NCI-H526 treated with DMSO at 0.1 percent for 48 hours (cell line): ENCODE measurements around the gene MBNL1.

Experiments
- DNase-seq: peaks from one replicate; lab custom pipeline; 2025; lab: John Stamatoyannopoulos, UW

Gene MBNL1

DNA sequence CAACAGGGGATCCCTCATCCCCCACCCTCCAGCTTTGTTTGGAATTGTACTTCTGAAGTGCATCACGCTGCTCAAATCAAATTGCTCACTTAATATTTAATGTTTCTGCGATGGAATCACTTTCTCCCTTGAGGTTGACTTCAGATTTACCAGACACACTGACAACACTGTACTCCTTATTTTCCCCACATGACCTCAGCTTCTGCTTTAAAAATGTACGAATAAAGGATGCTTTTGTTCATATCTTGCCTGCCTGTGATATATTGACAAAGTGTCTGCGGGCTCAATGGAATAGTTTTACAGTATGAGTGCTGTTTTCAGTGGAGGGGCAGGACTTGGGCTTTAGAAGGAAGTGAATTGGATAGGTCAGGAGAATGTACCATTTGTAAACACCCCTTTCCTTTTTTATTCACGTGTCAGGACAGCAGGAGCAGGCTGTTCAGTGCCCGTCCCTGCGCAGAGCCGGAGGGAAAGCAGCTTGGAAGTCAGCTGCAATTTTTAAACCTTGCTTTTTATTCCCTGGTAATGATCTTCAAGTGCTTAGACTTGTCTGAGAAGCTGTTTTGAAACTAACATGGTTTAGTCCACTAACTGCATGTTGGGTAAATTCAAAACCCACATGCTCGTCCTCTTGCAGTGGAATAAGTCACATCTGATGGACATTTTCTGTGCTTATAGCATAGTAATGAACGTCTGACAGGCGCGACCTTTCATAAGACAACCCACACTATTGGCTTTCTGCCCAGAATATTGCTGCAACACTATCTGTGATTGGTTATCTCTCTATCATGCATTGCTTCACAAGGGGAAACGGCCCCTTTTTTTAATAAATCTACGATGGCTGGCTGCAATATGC is 29.9 kb downstream of the MBNL1 start:
- peak; percentile 96 for DNase-seq

DNA sequence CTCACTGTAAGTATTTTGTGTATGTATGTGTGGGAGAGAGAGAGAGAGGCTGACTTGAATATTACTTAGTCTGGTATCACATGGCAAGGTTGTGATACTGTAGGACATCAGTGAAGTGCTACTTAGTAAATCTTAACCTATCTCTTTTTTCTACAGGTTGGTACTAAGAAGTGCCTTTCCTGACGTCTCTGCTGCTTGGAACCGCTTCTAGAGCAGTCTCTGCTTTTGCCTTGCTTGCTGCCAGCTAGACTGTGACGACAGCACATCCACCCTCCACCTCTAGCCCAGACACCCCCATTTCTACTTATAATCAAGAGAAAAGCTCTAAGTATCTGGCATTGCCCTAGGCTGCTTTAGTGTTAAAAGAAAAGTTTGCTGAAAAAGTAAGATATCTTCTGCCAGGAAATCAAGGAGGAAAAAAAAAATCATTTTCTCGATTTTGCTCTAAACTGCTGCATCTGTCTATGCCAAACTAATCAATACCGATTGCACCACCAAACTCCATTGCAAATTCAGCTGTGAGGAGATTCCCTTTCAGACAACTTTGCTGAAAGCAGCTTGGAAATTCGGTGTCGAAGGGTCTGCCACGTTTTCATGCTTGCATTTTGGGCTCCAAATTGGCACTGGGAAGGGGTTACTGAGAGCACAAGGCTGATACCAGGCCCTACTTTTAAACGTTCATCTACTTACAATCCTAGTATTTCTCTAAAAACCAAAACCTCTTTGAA is 30.7 kb downstream of the MBNL1 start:
- no peak for DNase-seq

DNA sequence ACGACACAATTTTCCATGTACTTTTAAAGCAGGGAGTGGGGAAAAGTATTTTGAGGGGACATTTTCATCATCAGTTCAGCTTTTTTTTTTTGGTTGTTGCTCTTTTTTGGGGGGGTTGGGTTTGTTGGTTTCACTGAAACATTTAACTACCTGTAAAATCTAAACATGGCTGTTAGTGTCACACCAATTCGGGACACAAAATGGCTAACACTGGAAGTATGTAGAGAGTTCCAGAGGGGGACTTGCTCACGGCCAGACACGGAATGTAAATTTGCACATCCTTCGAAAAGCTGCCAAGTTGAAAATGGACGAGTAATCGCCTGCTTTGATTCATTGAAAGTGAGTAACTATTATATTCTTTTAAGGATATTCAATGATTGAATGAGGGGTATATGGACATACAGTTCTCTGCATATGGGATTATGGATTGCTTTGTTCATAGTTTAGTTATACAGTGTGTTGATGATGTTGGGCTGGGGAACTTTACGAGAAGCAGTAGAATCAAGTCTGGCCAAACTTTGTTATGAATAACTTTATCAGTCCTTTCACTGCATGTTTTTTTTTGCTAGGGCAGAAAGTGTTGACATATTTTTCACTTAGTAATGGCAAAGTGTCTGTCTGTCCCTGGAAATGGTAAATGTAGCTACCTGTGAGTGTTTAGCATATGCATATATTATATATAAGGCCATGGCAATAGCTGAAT is 31.5 kb downstream of the MBNL1 start:
- DNase-seq = no peak

DNA sequence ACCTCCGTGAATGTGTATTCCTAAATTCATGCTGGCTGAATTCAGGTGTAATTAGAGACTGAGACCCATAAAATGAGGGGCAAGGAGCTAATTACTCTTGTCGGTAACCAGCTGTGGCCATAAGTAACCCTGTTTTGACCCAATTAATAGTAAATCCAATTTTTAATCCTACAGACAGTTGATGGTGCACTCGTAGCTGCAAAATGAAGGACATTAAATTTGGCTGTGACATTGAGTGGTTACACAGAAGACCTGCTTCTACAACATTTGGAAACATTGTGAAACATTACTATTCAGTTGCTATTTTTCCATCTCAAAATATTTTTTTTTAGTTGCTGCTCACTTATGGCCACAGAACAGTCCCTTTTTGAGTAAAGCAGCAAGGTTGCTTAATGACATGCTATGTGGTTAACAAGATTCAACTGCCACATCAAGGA is 33.0 kb downstream of the MBNL1 start:
- no peak for DNase-seq

DNA sequence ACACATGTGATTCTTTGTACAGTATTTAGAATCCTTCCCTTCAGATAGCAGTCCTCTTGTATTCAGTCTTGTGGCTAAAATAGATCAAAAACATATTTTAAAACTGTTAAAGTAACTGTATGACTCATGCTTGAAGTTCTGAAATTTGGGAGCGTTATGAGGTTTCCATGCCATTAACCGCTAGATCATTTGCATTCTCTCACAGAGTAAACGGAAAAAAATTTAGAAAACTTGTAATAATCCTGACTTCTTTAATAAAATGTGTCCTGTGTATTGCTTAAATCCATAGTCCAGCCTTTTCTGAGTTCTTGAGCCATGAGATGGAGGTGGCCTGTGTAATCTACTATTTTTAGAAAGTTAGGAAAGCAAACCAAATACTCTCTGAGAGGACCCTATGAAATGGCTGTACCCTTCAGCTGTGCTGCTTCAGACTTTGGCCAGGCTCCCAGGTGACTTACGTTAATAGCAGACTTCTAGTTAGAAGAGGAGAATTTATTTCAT is 33.8 kb downstream of the MBNL1 start:
- peak; percentile 52 for DNase-seq

DNA sequence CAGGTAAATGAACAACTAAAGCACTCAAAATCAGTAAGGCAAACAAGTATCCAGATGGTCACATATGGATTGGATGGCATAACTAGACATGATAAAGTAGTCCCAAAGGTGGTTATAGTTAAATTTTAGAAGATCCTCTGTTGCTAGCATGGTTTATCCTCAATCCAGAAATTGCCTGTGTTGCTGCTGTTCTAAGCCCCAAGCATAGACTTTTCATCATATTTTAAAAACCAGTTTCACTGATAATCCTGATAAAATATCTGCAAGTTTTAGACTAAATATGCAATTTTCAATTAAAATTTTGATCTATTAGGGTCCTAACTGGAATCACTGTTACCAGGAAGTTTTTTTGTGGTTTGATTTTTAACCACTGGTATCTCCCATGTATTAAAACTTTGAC is 35.4 kb downstream of the MBNL1 start:
- peak; percentile 97 for DNase-seq

DNA sequence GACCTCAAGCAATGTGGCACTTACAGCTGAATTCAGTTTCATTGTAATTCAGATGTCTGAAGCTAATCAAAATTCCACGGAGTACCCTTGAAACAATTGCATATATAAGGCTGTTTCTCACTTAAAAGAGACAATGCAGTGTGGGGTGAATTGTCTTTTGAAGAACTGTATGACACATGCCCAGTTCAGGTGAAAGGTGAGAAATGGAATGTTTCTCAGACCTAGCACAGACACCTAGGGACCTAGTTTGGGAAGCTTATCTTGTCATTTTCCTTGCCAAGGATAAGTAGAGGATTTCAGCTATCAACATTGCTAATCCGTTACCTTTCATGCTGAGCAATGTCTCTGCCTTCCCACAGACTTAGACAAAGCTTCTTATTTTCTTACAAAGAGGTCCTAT is 36.3 kb downstream of the MBNL1 start:
- DNase-seq = no peak

DNA sequence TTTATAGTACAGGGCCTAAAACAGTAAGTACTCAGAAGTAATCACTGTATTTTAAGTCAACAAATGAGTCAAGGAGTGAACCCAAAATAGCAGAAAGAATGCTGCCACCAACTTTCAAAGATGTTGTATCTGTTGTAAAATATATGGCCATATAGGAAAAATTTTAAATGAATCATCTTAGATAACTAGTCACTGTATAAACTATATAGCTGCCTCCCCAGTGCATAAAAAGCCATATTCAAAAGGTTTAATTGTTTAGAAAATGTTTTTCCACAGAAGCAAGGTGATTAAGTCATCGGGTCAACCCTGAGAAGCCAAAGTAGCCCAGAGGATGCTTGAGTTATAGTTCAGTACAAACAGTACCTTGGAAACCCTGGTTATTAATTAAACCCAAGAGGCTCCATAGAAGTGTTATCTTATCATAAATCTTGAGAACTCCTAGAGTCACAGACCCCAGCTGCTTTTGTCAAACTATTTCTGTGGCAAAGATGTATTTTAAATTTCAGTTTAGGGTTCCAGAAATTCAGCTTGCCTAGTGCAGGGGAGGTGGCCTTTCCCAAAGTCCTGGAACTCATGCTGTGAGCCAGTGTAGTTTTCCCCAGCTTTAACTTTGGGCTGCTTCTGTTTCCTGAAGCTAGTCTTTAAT is 39.2 kb downstream of the MBNL1 start:
- no peak for DNase-seq

DNA sequence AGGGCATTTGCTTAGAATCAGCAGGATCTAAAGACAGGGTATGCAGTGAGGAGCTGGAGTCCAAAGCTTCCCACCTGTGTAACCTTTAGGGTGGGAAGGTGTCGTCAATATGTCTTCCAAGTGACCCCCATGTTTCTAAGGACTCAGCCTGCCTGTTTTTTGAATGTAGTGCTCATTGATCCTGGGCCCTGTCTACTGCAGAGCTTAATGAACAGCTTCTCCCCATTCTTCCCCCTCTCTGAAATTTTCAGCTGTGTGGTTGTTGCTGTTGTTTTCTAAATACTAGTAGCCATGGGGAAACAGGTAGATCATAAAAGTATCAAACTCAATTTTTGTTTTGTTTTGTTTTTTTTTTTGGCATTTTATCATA is 39.7 kb downstream of the MBNL1 start:
- no peak for DNase-seq

DNA sequence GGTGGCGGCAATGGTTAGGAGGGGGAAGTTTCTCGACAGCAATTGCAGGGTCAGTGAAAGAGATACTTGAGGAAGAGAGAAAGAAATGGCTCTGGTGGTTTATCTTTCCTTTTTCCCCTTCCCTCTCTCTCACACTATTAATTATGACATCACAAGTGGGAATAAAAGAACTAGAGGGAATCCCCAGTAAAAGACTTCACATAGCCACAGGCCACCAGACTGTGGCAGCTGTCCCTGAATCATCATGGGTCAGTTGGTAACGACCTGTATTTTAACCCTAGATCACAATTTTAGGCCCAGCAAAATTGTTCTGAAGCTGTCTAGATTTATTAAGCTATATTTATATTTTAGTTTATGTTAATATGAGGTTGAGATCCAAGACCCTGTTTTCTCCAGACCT is 40.3 kb downstream of the MBNL1 start:
- no peak for DNase-seq

DNA sequence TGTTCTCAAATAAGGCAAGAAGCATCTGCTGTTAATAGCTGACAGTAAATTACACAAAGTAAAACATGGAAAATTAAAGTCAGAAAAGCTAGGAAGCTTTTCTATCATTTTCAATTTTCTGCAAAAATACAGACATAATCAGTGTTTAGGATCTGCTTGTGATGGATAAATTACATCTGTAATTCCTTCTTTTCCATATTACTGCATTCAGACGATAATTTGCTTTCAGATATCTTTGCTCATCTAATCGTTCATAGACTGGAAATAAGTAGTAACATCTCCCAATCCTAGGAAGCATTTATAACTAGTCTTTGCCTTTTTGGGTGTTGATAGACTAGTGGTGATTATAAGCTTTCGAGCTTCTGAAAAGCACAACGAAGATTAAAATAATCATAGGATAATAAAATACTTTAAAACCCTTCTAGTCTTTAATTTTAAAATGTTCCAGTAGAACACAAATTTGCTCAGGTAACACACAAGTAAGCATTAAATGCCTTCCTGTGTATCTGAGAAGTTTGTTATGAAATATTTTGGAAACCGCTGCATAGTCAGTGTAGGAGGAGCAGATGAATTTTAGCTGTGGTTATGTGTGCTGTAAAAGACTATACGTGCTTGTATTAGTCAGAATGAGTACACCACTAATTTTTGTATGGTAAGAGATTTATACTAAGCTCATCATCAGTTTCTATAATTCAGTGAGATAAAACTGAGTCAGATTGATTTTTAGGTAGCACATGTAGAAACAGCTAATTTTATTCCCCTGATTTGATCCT is 41.0 kb downstream of the MBNL1 start:
- DNase-seq = no peak

DNA sequence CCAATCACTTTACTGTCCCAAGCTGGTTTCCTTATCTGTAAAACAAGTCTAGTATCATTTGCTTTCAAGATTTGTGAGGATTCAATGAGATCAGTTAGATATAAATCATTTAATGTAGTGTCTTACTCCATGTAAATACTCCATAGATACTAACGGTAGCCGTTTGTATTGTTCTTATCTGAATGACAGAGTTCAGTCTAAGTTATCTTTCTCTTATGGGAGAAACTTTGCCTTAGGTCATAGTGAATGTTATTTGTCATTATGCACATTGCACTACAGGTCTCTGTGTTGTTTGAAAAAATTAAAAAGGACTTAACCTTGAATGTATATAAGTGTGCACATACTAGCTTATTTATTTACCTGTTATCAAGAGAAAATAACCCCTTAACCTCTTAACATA is 44.7 kb downstream of the MBNL1 start:
- no peak for DNase-seq

DNA sequence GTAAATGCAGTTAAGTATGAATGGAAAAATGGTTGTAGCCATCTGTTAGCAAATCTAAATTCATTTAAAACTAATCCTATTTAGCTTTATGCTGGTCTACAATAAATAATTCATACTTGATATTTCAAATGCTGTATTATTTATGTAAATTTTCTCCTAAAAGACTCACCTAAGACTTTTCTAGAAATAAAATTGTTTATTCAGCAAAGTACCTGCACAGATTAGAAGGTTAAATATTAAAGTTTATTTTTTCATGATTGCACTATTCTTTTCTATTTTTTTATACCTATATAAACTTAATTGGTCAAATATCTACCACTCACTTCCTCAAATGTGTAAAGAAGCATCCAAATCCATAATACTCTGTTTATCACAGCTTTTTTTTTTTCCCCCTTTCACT is 45.2 kb downstream of the MBNL1 start:
- no peak for DNase-seq

DNA sequence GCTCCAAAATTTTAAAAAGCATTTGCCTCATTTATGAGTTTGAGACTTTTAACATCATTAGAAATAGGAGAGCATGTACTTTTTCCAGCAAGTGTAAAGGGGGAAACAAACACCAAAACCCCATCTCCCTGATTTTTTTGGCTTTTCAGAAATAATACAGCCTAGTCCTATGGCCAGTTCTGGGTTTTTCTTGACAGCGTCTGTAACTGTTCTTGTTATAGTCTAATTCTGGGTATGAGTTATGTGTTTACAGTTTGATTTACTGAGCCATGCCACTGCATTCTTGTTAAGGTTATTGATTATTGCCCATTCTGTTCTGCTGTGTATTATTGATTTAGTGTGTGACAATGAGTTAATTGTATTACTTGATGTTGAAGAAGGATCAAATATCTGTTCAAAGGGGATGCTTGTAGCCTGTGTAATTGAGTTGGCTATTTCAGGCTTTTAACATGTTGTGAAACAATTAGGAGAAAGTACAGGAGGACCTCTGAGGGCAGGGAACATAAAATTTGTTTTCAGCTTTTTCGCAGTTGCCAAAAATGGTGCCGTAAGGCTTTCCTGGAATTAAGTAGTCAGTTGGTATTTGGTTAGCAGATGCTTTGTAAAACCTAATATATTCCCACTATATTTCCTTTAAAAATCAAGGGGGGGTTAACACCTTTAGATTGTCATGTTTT is 46.1 kb downstream of the MBNL1 start:
- no peak for DNase-seq

DNA sequence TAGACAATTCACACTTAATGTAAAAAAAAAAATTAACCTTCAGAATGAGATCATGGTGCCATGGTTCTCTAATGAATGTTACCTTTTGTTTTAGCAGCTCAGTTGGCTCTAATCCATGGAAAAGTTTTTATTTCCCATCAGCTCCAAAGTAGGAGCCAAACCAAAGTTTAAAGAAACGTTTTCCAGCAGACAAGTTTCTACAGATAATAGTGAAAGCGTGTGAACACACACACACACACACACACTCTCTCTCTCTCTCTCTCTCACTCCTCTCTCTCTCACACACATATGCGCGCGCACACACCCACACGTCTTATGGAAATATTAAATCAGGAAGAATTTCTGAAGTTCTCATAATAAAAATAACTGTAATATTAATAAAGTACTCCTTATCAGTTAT is 46.9 kb downstream of the MBNL1 start:
- DNase-seq = no peak

DNA sequence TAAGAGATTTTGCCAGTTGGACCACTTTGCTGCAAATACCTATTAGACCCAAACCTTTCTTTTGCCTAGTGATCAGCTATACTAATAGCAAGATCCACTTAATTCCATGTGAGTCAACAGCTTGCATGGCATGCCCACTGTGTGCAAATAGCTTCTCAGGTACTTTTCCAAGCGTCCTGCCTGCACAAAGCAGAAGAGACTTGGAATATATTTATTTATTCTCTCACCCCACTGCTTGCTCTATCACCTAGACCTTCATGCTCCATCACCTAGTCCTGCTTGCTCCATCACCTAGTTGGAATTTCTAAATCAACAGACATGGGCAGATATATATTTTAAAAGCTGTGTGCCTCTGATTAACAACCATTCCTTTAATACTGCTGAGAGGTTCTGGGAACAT is 47.6 kb downstream of the MBNL1 start:
- no peak for DNase-seq

DNA sequence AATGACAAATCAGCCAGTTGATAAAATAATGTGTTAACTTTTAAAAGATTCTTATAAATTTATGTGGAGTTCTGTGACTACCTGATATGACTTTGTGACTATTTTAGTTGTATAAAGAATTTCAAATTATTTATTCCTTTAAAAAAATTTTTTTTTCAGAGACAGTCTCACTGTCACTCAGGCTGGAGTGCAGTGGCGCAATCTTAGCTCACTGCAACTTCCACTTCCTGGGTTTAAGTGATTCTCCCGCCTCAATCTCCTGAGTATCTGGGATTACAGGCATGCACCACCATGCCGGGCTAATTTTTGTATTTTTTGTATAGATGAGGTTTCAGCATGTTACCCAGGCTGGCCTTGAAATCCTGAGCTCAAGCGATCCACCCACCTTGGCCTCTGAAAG is 48.5 kb downstream of the MBNL1 start:
- no peak for DNase-seq

DNA sequence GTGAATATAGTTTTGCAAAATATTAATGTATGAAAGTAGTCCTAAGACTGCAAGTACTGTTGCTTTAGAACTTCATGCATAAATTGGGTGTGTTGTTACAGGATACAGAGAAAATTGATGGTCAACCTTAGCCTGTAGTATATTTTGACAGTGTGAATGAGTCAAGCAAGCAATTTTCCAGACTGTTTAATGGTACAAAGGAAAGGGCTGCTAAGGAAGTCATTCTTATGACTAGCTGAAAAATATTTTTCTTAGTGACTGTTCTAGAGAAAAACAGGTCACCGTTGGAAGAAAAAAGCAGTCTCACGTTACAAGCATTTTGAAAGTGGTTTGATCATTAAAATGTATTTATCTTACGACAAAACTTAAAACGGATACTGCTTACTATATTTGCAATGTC is 49.2 kb downstream of the MBNL1 start:
- DNase-seq = no peak

DNA sequence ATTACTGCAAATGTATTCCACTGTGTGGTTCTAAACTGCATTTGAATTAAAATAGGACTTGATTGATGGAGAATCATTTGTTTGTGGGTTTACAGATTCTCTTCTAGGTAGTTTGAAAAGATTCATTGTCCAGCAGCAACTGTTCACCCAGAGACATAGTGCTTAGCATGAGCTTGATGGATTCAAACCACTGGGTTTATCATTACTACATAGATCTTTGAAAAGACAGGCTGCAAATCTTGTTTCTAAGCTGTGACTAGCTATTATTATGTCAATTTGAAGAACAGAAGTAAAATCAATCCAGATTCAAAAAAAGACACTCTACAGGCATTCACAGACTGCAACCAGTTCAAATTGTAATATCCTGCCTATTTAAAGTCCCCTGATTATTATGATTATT is 49.8 kb downstream of the MBNL1 start:
- peak; percentile 71 for DNase-seq

DNA sequence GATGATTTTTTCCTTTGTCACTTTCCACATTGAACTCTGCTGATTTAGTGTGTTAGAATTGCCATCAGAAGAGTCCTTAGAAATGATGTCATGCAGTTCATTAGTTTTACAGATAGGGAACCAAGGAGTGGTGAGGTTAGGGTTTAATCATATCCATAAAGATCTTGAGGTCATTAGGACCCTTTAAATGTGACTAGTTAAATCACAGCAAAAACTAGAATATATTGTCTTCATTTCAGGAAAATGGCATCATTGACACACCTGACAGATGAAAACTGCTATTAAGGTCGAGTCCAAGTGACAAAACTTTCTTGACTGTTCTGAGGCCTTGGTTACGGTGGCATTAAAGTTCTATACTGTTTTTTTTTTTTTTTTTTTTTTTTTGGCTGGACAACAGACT is 50.5 kb downstream of the MBNL1 start:
- DNase-seq = no peak
